Measurements from ENCODE around the gene APOL5. TPM values are rescaled to one million over a fixed set of nuclear protein-coding genes. Genes with fewer than 3 reads are reported as not detected.

Gene APOL5
- total RNA-seq, 3 donors from 2014 or later = not detected

GRCh38 chr22:35731321-35731720, 13.6 kb downstream of the APOL5 start:
- Histone ChIP-seq H3K4me3 (no peak overlapping the region), H3K36me3 (no peaks in the 10 kb centered on the region), H3K9me3 (no peaks in the 10 kb centered on the region), H3K27ac (no peak overlapping the region), H3K4me1 (no peaks in the 10 kb centered on the region), H3K27me3 (no peaks in the 10 kb centered on the region)
- no peak for TF ChIP-seq CTCF (IDR thresholded peaks at IDR 0.05)
- TF ChIP-seq POLR2AphosphoS5 (IDR thresholded peaks at IDR 0.05) = no peak
- TF ChIP-seq POLR2A (IDR thresholded peaks at IDR 0.05) = no peak
- DNase-seq (ENCODE audit: low spot score in 2 of 2) = no peak
- intact Hi-C loops (cut with DNase I; ENCODE audit: low total_unique reads) = loop anchor here (10.0 kb wide), 1 partner anchor 67 kb away; no protein-coding TSS in a partner anchor

GRCh38 chr22:35732116-35732515, 14.4 kb downstream of the APOL5 start:
- Histone ChIP-seq H3K9me3 (no peaks in the 10 kb centered on the region), H3K4me3 (no peak overlapping the region), H3K36me3 (no peaks in the 10 kb centered on the region), H3K4me1 (no peaks in the 10 kb centered on the region), H3K27me3 (no peaks in the 10 kb centered on the region), H3K27ac (no peak overlapping the region)
- no peak for TF ChIP-seq POLR2A (IDR thresholded peaks at IDR 0.05)
- TF ChIP-seq CTCF (IDR thresholded peaks at IDR 0.05) = no peak
- no peak for TF ChIP-seq POLR2AphosphoS5 (IDR thresholded peaks at IDR 0.05)
- intact Hi-C loops (cut with DNase I; ENCODE audit: low total_unique reads) = loop anchor here (10.0 kb wide), 1 partner anchor 67 kb away; no protein-coding TSS in a partner anchor
- DNase-seq (ENCODE audit: low spot score in 2 of 2) = no peak

GRCh38 chr22:35733036-35733435, 15.4 kb downstream of the APOL5 start:
- DNase-seq (ENCODE audit: low spot score in 2 of 2) = no peak
- H3K36me3 ChIP-seq = no peaks in the 10 kb centered on the region
- H3K27me3 ChIP-seq = no peaks in the 10 kb centered on the region
- no peaks in the 10 kb centered on the region for H3K9me3 ChIP-seq
- no peak for TF ChIP-seq CTCF (IDR thresholded peaks at IDR 0.05)
- no peak for TF ChIP-seq POLR2AphosphoS5 (IDR thresholded peaks at IDR 0.05)
- no peak for TF ChIP-seq POLR2A (IDR thresholded peaks at IDR 0.05)
- no peaks in the 10 kb centered on the region for H3K4me1 ChIP-seq
- no peak overlapping the region for H3K27ac ChIP-seq
- no peak overlapping the region for H3K4me3 ChIP-seq
- intact Hi-C loops (cut with DNase I; ENCODE audit: low total_unique reads) = loop anchor here (10.0 kb wide), 1 partner anchor 68 kb away; no protein-coding TSS in a partner anchor

- H3K9me3 ChIP-seq = no peaks in the 10 kb centered on the region
- intact Hi-C loops (cut with DNase I; ENCODE audit: low total_unique reads) = loop anchor here (10.0 kb wide), 1 partner anchor 69 kb away; no protein-coding TSS in a partner anchor
Measured at GRCh38 chr22:35733791-35734516, 16.3 kb downstream of the APOL5 start.

More at GRCh38 chr22:35733791-35734516, 16.3 kb downstream of the APOL5 start:
- no peak for DNase-seq (ENCODE audit: low spot score in 2 of 2)
- H3K36me3 ChIP-seq = no peaks in the 10 kb centered on the region
- peak in 1 of 3 donors; percentile 9 for TF ChIP-seq CTCF (IDR thresholded peaks at IDR 0.05)
- TF ChIP-seq POLR2AphosphoS5 (IDR thresholded peaks at IDR 0.05) = no peak
- no peak for TF ChIP-seq POLR2A (IDR thresholded peaks at IDR 0.05)
- H3K27me3 ChIP-seq = no peaks in the 10 kb centered on the region
- no peak overlapping the region for H3K4me3 ChIP-seq
- H3K27ac ChIP-seq = no peak overlapping the region
- no peaks in the 10 kb centered on the region for H3K4me1 ChIP-seq
